Measurements from ENCODE around the gene EEA1. TPM values are rescaled to one million over a fixed set of nuclear protein-coding genes. Genes with fewer than 3 reads are reported as not detected.

Gene EEA1
- total RNA-seq, 1 donor from 2014 or later: 11.6 TPM

DNA sequence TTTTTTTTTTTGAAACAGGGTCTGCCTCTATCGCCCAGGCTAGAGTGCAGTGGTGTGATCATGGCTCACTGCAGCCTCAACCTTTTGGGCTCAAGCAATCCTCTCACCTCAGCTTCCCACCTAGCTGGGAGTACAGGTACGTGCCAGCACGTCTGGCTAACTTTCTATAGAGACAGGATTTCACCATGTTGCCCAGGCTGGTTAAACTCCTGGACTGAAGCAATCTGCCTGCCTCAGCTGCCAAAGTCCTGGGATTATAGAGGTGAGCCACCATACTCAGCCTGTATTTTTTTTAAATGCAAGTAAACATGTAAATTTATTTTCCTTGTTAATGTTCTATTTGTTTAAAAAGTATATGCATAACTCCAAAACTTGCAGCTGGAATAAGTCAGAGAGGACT, 80.4 kb downstream of the EEA1 start:
- Histone ChIP-seq H3K4me2 (no peak overlapping the region), H3K4me1 (no peaks in the 10 kb centered on the region), H2AFZ (replicated peaks) (no peak overlapping the region), H3K9ac (no peak overlapping the region), H3K27ac (no peak overlapping the region), H3K9me3 (ENCODE audit: low read depth) (no peaks in the 10 kb centered on the region), H3K79me2 (ENCODE audit: low read depth) (no peaks in the 10 kb centered on the region), H4K20me1 (ENCODE audit: low read depth) (no peaks in the 10 kb centered on the region), H3K36me3 (no peaks in the 10 kb centered on the region), H3F3A (ENCODE audit: low read depth) (no peaks in the 10 kb centered on the region), H3K27me3 (no peaks in the 10 kb centered on the region), H3K4me3 (no peak overlapping the region)
- Mint-ChIP-seq H3K4me3 (no peak overlapping the region), H3K4me1 (no peaks in the 10 kb centered on the region), H3K9me3 (no peaks in the 10 kb centered on the region), H3K27ac (no peak overlapping the region), H3K36me3 (peaks cover 4% of the 10 kb centered on the region), H3K27me3 (ENCODE audit: insufficient read depth, low read depth) (no peaks in the 10 kb centered on the region)
- no peak for DNase-seq (ENCODE audit: low spot score)
- TF ChIP-seq EZH2phosphoT487 (IDR thresholded peaks at IDR 0.05): no peak
- TF ChIP-seq EZH2 (IDR thresholded peaks at IDR 0.05): no peak
- TF ChIP-seq, protein P1, sequence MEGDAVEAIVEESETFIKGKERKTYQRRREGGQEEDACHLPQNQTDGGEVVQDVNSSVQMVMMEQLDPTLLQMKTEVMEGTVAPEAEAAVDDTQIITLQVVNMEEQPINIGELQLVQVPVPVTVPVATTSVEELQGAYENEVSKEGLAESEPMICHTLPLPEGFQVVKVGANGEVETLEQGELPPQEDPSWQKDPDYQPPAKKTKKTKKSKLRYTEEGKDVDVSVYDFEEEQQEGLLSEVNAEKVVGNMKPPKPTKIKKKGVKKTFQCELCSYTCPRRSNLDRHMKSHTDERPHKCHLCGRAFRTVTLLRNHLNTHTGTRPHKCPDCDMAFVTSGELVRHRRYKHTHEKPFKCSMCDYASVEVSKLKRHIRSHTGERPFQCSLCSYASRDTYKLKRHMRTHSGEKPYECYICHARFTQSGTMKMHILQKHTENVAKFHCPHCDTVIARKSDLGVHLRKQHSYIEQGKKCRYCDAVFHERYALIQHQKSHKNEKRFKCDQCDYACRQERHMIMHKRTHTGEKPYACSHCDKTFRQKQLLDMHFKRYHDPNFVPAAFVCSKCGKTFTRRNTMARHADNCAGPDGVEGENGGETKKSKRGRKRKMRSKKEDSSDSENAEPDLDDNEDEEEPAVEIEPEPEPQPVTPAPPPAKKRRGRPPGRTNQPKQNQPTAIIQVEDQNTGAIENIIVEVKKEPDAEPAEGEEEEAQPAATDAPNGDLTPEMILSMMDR (IDR thresholded peaks at IDR 0.05): no peak

DNA sequence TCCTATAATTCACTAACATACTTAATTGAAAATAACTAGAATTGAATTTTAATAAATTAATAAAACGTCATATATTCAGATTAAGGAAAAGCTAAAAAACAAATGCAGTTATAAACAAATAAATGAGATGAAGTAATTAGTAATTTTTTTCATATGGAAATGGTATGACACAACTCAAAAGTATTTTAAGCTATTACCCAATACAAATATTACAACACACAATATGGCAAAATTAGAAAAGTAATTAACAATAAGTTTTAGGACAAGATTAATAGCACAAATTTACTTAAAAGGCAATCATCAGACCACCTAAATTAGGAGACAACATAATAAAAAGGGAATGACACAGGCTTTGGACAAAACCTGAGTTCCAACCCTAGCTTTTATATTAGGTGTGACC, 81.7 kb downstream of the EEA1 start:
- Histone ChIP-seq H2AFZ (replicated peaks) (no peak overlapping the region), H3K4me1 (no peaks in the 10 kb centered on the region), H4K20me1 (ENCODE audit: low read depth) (no peaks in the 10 kb centered on the region), H3K9ac (no peak overlapping the region), H3K27ac (no peak overlapping the region), H3K79me2 (ENCODE audit: low read depth) (no peaks in the 10 kb centered on the region), H3K36me3 (no peaks in the 10 kb centered on the region), H3K27me3 (no peaks in the 10 kb centered on the region), H3K9me3 (ENCODE audit: low read depth) (no peaks in the 10 kb centered on the region), H3K4me3 (no peak overlapping the region), H3F3A (ENCODE audit: low read depth) (no peaks in the 10 kb centered on the region), H3K4me2 (no peak overlapping the region)
- H3K36me3 Mint-ChIP-seq: peaks cover 5% of the 10 kb centered on the region
- no peaks in the 10 kb centered on the region for H3K9me3 Mint-ChIP-seq
- H3K27ac Mint-ChIP-seq: no peak overlapping the region
- H3K4me1 Mint-ChIP-seq: no peaks in the 10 kb centered on the region
- TF ChIP-seq EZH2phosphoT487 (IDR thresholded peaks at IDR 0.05) (no peak), EZH2 (IDR thresholded peaks at IDR 0.05) (no peak)
- TF ChIP-seq, protein P1 (IDR thresholded peaks at IDR 0.05): no peak
- H3K4me3 Mint-ChIP-seq: no peak overlapping the region
- DNase-seq (ENCODE audit: low spot score): no peak
- H3K27me3 Mint-ChIP-seq (ENCODE audit: insufficient read depth, low read depth): no peaks in the 10 kb centered on the region

DNA sequence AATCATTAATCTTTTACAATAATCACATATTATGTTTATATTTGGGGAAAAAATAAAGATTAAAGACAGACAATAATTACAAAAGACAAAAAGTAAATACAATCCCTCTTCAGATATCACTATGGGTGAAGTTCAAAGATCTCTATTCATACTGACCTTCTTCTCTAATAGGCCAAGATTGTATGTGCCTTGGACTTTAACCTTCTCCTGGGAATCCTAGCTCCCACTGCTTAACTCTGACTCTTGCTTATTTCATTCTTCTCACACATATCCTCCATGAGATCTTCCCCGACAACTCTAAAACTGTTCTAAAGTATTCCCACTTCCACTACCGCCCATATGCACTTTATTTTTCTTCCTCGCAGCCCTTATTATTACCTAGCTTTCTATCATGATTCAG, 83.8 kb downstream of the EEA1 start:
- no peaks in the 10 kb centered on the region for H3K4me1 ChIP-seq
- Mint-ChIP-seq H3K4me3 (no peak overlapping the region), H3K4me1 (no peaks in the 10 kb centered on the region), H3K27me3 (ENCODE audit: insufficient read depth, low read depth) (no peaks in the 10 kb centered on the region), H3K27ac (no peak overlapping the region), H3K36me3 (peaks cover 14% of the 10 kb centered on the region), H3K9me3 (peaks cover 3% of the 10 kb centered on the region)
- no peak overlapping the region for H3K4me3 ChIP-seq
- no peak overlapping the region for H3K9ac ChIP-seq
- TF ChIP-seq EZH2 (IDR thresholded peaks at IDR 0.05) (no peak), EZH2phosphoT487 (IDR thresholded peaks at IDR 0.05) (no peak)
- TF ChIP-seq, protein P1 (IDR thresholded peaks at IDR 0.05): no peak
- H4K20me1 ChIP-seq (ENCODE audit: low read depth): no peaks in the 10 kb centered on the region
- DNase-seq (ENCODE audit: low spot score): no peak
- no peak overlapping the region for H2AFZ ChIP-seq (replicated peaks)
- H3K9me3 ChIP-seq (ENCODE audit: low read depth): no peaks in the 10 kb centered on the region
- H3F3A ChIP-seq (ENCODE audit: low read depth): no peaks in the 10 kb centered on the region
- H3K27me3 ChIP-seq: no peaks in the 10 kb centered on the region
- no peaks in the 10 kb centered on the region for H3K79me2 ChIP-seq (ENCODE audit: low read depth)
- H3K27ac ChIP-seq: no peak overlapping the region
- no peak overlapping the region for H3K4me2 ChIP-seq
- H3K36me3 ChIP-seq: peaks cover 5% of the 10 kb centered on the region

All from neural progenitor cell (in vitro differentiated cells).